Heart right ventricle (tissue), 16 donors: Measurements from ENCODE around the gene SLC41A3. TPM values are rescaled to one million over a fixed set of nuclear protein-coding genes. Genes with fewer than 3 reads are reported as not detected.
"Not testable (repeated sequence)": the region's sequence is repeated elsewhere in the genome, so short reads cannot be mapped to it uniquely, and the experiment has no call there.

Experiments
- ATAC-seq, 8 donors: fragments of 200-7000 bp; cut with Tn5 transposase; one replicate each; pipeline ENCODE4 v1.9.1; 2020; ENCODE audit warnings: mild to moderate bottlenecking in 8 of 8, moderate library complexity in 8 of 8, moderate number of reproducible peaks in 1 of 8
- DNase-seq, 2 donors: peaks; one replicate each; pipeline ENCODE4 v3.0.0-alpha.2; 2020
- H3K27ac ChIP-seq, 10 donors: fragments of 200-600 bp; sonication (generic) in 2 of 10; one replicate each; pipeline versions ENCODE4 v1.5.0 to v1.8.0; 2020 to 2022; ENCODE audit warnings: mild to moderate bottlenecking in 3 of 10
- H3K27me3 ChIP-seq, 7 donors: fragments of 200-600 bp; one replicate each; pipeline ENCODE4 v1.8.0; 2021 to 2022; ENCODE audit warnings: mild to moderate bottlenecking in 2 of 7
- H3K36me3 ChIP-seq, 9 donors: fragments of 200-600 bp; sonication (generic) in 1 of 9; one replicate each; pipeline versions ENCODE4 v1.5.0 to v1.8.0; 2020 to 2022; ENCODE audit warnings: mild to moderate bottlenecking in 2 of 9
- H3K4me1 ChIP-seq, 9 donors: fragments of 200-600 bp; sonication (generic) in 1 of 9; one replicate each; pipeline versions ENCODE4 v1.5.0 to v1.8.0; 2020 to 2022; ENCODE audit warnings: mild to moderate bottlenecking in 4 of 9
- H3K4me3 ChIP-seq, 10 donors: fragments of 200-600 bp; sonication (generic) in 2 of 10; one replicate each; pipeline versions ENCODE4 v1.5.0 to v1.8.0; 2020 to 2022; ENCODE audit warnings: mild to moderate bottlenecking in 7 of 10, moderate library complexity in 2 of 10
- H3K9me3 ChIP-seq, 11 donors: fragments of 200-600 bp in 10 of 11; sonication (generic) in 2 of 11; one replicate each; pipeline versions ENCODE4 v1.5.0 to v1.8.0; 2013 to 2022; ENCODE audit warnings: mild to moderate bottlenecking in 2 of 11, control low read depth in 1 of 11, moderate library complexity in 1 of 11
- CTCF ChIP-seq, 9 donors: fragments of 200-600 bp; sonication (generic) in 2 of 9; IDR thresholded peaks; one replicate each; pipeline versions ENCODE4 v1.5.0 to v1.8.0; 2021 to 2022; ENCODE audit warnings: antibody characterized with exemption in 9 of 9, mild to moderate bottlenecking in 5 of 9, moderate library complexity in 1 of 9
- WGBS, 2 donors: extraction: QIAGEN DNeasy Blood & Tissue Kit; methylation state at CpG; one replicate each; pipeline ENCODE4 v1.1.7; 2013; ENCODE audit warnings: inconsistent platforms in 1 of 2; 5-methylcytosine and 5-hydroxymethylcytosine counted together
- intact Hi-C, 10 donors: fragments of 100-400 bp; cut with DNase I; formaldehyde crosslinking; loops; one replicate each; pipeline versions ENCODE4 v1.11.1 to v1.14.2; 2022
- polyA plus RNA-seq, 2 donors: library from polyadenylated mRNA; stranded (reverse); fragments of 200-250 nt; gene quantifications; one replicate each; pipeline ENCODE4 v1.2.3, GENCODE V29; 2013
- total RNA-seq, 10 donors: library from RNA; stranded (reverse); fragmentation: NEBNext Ultra II Directional in 3 of 10; extraction: Animal tissue kit (Norgen Biotek cat#: 25700) in 3 of 10; gene quantifications; one replicate each; pipeline versions ENCODE4 v1.2.1 to v1.2.4, GENCODE V29; 2021 to 2023
- donor health status: Arrhythmogenic right ventricular cardiomyopathy.
- donor health status: ischemic (EF 13 %, LVEDD 7.1; RV severe dilation, severe dysfunction).
- donor health status: healthy with polysubstance abuse.
- donor health status: DM: no; HTN: yes; CAD: no.
- donor health status: DM: no; HTN: no; CAD: no.
- donor health status: ischemic (EF 25% LVEDD 6.9; RV normal size, moderate dysfunction).
- donor health status: ischemic (EF 25% LVEDD 5.7; RV mildly dilated, moderate dysfunction).
- donor health status: healthy.
- donor health status: DM: yes; HTN: yes; CAD: no.
- donor health status: Ischemic cardiomyopathy.
- donor health status: ischemic (EF 35%, LVEDD 5.7; RV mildly dilated, moderate dysfunction).
- donor health status: nonischemic (EF 11% LVEDD 7.7; RV severe dilation, severe dysfunction).
- donor health status: DM: yes; HTN: yes; CAD: no.
- donor health status: PGD.
- donor health status: ischemic (EF 29% LVEDD 5.4; RV normal size, mild dysfunction).
- donor health status: nonischemic (EF 23%, LVEDD 6.1; RV moderate dilation, normal function).

The SLC41A3 gene
- total and polyA plus RNA-seq, 12 donors = 28.6 to 49.5 (median 40.1) TPM

DNA sequence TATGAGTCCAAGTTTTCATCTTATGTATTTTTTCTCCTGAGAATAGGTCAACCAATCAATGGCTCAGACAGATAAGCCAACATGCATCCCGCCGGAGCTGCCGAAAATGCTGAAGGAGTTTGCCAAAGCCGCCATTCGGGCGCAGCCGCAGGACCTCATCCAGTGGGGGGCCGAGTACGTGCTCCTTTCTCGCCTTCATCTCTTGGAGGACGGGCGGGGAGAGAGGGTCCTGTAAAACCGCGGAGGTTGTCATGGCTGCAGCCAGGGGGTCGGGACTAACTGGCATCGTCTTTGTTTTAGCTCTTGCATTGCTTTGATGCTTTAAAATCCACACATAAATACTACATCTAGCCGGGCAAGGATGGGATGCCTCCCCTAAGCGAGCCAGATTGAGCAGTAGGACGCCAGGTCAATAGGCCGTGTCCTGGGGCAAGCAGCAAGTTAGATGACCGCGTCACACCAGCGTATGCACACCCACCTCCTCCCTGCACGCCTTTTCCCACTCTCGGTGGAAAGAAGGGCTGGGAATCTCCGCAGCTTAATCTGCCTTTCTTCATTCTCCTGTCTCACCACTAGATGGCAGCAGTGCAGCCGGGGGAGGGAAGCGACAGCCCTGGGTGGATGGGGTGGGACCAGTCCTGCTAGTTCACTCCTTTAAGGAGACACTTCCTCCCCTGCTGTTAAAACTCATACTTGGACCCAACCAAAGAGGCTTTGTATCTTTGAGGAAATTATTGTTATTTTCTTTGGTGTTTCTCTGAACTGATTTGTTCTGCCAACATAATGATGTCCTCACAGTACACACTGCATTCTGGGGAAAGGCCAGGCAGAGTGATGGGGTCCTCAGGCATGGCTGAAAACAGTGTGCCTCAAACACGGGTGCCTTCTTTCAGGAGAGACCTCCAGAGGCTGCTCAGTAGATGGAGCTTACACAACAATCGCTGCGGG is 111.7 kb downstream of the SLC41A3 start:
- Histone ChIP-seq H3K27me3 (peaks cover 0 to 31% (median 21%) of the 10 kb centered on the region in 7 donors), H3K4me1 (peaks cover 0 to 20% (median 7%) of the 10 kb centered on the region in 9 donors), H3K4me3 (peak overlapping the region in 9 of 10 donors; percentile 14 to 52 (median 41))
- ATAC-seq (peak; percentile 65 to 85 (median 80)), DNase-seq (peak; percentile 16 to 37)
- not testable (repeated sequence) for H3K36me3 ChIP-seq, H3K9me3 ChIP-seq, H3K27ac ChIP-seq
- 1 to 4% methylated on average over 29 of the region's 31 CpGs for WGBS, 2 donors
- TF ChIP-seq CTCF (IDR thresholded peaks at IDR 0.05) = peak; percentile 70 to 84 (median 79)
- intact Hi-C loops = loop anchor here in 1 of 10 donors (10.0 kb wide), 1 partner anchor 113 kb away; the partner anchor contains the start of gene SLC41A3

- ATAC-seq = peak; percentile 71 to 90 (median 84)
- H3K27me3 ChIP-seq = peaks cover 0 to 31% (median 25%) of the 10 kb centered on the region in 7 donors
- DNase-seq, H3K27ac ChIP-seq, H3K36me3 ChIP-seq, H3K9me3 ChIP-seq, intact Hi-C loops: not testable (repeated sequence)
- WGBS, 2 donors = 8 to 20% methylated on average over 2 to 4 of the region's 50 CpGs
- peaks cover 0 to 12% (median 5%) of the 10 kb centered on the region in 9 donors for H3K4me1 ChIP-seq
- H3K4me3 ChIP-seq = peak within 1 kb of the TSS in 2 of 10 donors; percentile 24 to 27
These were observed 115.0 kb downstream of the SLC41A3 start, which contains the start of gene ROPN1B for GRCh38 chr3:125968701-125969592. Gene ROPN1B (plus strand): TSS chr3:125969178. CDS start chr3:125972055, 2,877 bp downstream.

DNA sequence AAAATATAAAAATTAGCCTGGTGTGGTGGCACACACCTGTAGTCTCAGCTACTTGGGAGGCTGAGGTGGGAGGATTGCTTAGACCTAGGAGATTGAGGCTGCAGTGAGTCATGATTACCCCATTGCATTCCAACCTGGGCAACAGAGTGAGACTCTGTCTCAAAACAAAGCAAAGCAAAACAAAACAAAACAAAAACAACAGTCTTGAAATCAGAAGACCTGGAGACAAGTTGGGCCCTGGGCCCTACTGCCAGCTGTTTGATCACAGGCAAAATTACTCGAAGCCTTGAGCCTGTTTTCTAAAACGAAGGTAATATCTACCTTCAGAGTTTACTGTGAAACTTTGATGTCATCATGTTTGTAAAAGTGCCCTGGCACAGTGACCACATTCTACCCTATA is 115.8 kb downstream of the SLC41A3 start:
- intact Hi-C loops, ATAC-seq: not testable (repeated sequence)

DNA sequence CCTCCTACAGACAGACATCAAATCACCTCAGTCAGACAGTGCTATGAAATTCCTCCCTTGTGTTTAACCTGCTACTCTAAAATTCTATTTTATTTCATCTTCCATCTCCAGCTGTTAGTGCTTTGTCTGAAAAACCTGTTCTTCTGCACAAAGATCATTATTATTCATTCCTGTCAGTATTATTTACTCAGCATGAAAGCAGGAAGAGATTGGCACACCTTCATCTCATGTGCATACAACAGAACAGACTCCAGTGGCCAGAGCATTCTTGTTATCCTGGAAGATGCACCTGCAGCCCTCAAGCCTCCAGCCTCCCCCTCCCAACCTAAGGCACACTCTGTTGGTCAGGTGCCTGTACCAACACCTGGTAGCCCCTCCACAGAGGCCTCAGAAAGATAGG is 116.8 kb downstream of the SLC41A3 start:
- no peak for DNase-seq
- Histone ChIP-seq H3K4me3 (no peak overlapping the region), H3K9me3 (peaks cover 0 to 10% (median 0%) of the 10 kb centered on the region in 11 donors), H3K36me3 (no peaks in the 10 kb centered on the region), H3K27ac (no peak overlapping the region), H3K27me3 (peaks cover 0 to 29% (median 25%) of the 10 kb centered on the region in 7 donors), H3K4me1 (peaks cover 0 to 7% (median 3%) of the 10 kb centered on the region in 9 donors)
- TF ChIP-seq CTCF (IDR thresholded peaks at IDR 0.05) = no peak
- intact Hi-C loops = no loop called here
- no peak for ATAC-seq

More for the DNA sequence above, 115.8 kb downstream of the SLC41A3 start:
- Histone ChIP-seq H3K4me1 (peaks cover 0 to 12% (median 5%) of the 10 kb centered on the region in 9 donors), H3K27me3 (peaks cover 0 to 31% (median 25%) of the 10 kb centered on the region in 7 donors), H3K9me3 (peaks cover 0 to 10% (median 0%) of the 10 kb centered on the region in 11 donors)
- not testable (repeated sequence) for H3K27ac ChIP-seq, H3K36me3 ChIP-seq, DNase-seq, H3K4me3 ChIP-seq
- 85 to 87% methylated on average over 2 of the region's 2 CpGs for WGBS, 2 donors

GRCh38 chr3:125965505-125965904 is 118.4 kb downstream of the SLC41A3 start:
- no peak for DNase-seq
- H3K36me3 ChIP-seq = no peaks in the 10 kb centered on the region
- no peak for ATAC-seq
- peaks cover 0 to 24% (median 19%) of the 10 kb centered on the region in 7 donors for H3K27me3 ChIP-seq
- no peak overlapping the region for H3K4me3 ChIP-seq
- no peak overlapping the region for H3K27ac ChIP-seq
- no peak for TF ChIP-seq CTCF (IDR thresholded peaks at IDR 0.05)
- H3K4me1 ChIP-seq = no peaks in the 10 kb centered on the region
- 93 to 94% methylated on average over 3 of the region's 3 CpGs for WGBS, 2 donors
- peaks cover 0 to 10% (median 0%) of the 10 kb centered on the region in 11 donors for H3K9me3 ChIP-seq
- intact Hi-C loops = no loop called here

DNA sequence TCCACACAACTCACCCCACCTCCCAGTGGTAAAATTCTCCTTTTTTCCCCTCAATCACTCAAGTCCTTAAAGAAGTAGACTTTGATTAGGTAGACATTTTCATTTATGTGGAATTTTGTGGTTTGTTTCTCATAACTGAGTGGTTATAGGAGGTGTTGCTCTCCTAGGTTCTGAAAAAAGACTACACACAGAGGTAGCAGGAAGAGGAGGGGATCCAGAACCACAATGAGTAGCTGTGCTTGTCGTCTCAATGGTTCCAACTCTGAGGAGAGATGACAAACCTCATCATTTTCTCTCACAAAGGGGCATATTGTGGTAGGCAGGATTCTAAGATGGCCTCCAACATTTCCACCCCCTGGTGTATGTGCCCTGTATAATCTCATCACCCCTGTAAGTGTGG is 120.1 kb downstream of the SLC41A3 start:
- Histone ChIP-seq H3K9me3 (peaks cover 0 to 10% (median 0%) of the 10 kb centered on the region in 11 donors), H3K27me3 (peaks cover 0 to 37% (median 30%) of the 10 kb centered on the region in 7 donors)
- 39 to 57% methylated on average over 1 of the region's 1 CpG for WGBS, 2 donors
- H3K4me3 ChIP-seq, H3K36me3 ChIP-seq, DNase-seq, H3K27ac ChIP-seq, H3K4me1 ChIP-seq, ATAC-seq, intact Hi-C loops: not testable (repeated sequence)
